Measurements from ENCODE around the gene PLEKHN1.
"Not testable (repeated sequence)": the region's sequence is repeated elsewhere in the genome, so short reads cannot be mapped to it uniquely, and the experiment has no call there.

Gene PLEKHN1

DNA sequence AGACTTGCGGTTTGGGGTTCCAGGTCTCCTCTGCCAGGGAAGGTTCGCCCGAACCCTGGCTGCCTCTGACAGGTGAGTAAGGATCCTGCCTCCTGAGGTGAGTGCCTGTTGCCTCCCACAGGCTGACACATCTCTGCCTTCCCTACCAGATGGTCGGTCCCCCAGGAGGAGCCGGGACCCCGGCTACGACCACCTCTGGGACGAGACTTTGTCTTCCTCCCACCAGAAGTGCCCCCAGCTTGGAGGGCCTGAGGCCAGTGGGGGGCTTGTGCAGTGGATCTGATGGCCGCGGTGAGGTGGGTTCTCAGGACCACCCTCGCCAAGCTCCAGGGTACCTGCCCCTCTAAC is 8.0 kb downstream of the PLEKHN1 start:
- no peak for DNase-seq (ENCODE audit: low read depth, low spot score)

GRCh38 chr1:974687-975328 is 8.5 kb downstream of the PLEKHN1 start:
- DNase-seq (ENCODE audit: low read depth, low spot score), result no peak

- DNase-seq (ENCODE audit: low read depth, low spot score), result no peak
Observed at GRCh38 chr1:975365-975764, 9.1 kb downstream of the PLEKHN1 start.

- no peak for DNase-seq (ENCODE audit: low read depth, low spot score)
Observed at GRCh38 chr1:975896-976683, 9.8 kb downstream of the PLEKHN1 start.

- DNase-seq (ENCODE audit: low read depth, low spot score), result not testable (repeated sequence)
Observed at GRCh38 chr1:976791-977190, 10.5 kb downstream of the PLEKHN1 start.

- no peak for DNase-seq (ENCODE audit: low read depth, low spot score)
Observed at GRCh38 chr1:978069-978834, 12.0 kb downstream of the PLEKHN1 start.

- no peak for DNase-seq (ENCODE audit: low read depth, low spot score)
Observed at GRCh38 chr1:978835-979743, 12.8 kb downstream of the PLEKHN1 start.

GRCh38 chr1:979744-980072 is 13.4 kb downstream of the PLEKHN1 start:
- no peak for DNase-seq (ENCODE audit: low read depth, low spot score)

- no peak for DNase-seq (ENCODE audit: low read depth, low spot score)
Observed at GRCh38 chr1:980137-980571, 13.9 kb downstream of the PLEKHN1 start.

DNA sequence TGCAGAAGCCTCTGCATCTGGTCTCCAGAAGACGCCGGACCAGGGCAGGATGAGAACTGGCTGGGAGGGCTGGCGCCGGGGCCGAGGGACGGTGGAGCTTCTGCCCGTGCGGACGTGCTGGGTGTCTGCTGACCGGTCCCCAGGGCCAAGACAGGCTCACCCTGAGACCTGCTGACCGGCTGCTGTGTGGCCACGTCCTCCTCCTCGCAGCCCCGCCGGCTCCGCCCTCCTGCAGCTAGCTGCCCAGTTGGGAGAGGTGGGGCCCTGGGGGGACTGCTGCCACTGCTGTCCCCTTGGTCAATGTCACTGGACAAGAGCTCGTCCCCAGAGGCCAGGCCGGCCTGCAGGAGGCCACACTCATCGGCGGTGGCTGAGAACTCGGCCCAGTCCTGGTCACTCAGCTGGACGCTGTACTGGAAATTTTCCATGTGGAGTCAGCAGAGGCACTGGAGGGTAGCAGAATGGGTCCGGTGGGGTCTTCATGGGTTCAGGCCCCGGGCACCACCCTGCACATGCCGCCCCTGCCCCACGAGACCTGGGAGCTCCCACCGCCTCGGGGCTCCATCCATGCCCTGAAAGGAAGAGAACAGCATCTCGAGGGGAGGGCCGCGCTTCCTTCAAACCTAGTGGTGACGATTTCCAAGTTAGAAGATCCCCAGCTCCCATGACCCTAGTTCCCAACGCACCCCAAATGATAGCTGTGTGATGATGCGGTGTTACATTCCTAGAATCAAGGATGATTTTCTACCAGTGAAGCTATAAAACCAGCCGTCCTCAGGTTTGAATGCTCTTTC is 14.5 kb downstream of the PLEKHN1 start:
- no peak for DNase-seq (ENCODE audit: low read depth, low spot score)

GRCh38 chr1:981491-981954 is 15.2 kb downstream of the PLEKHN1 start:
- no peak for DNase-seq (ENCODE audit: low read depth, low spot score)

DNA sequence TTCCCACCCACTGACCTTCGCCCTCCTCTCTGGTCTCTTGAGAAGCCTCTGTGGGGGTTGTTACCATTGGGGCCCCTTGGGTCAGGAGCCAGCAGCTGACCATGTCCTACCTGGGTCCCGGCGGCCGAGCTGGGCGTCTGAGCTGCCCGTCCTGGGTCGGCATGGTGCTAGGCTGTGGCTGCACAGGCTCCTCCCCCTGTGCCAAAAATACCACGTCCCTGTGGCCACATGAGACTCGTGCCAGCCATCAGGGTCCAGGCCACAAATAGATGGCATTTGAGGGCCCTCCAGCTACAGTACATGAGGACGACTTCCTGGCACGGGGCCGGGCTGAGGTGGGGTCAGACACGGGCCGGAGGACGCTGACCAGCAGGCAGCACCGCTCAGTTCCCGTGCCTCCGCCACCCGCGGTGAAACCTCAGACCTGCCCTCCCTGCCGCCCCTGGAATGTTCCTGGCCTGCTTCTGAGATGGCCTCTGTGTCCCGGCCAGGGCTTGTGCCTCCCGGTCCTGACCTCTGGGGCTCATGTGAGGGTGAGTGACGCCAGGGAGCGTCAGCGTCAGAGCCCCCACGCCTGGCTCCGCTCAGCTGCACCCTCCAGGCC is 15.8 kb downstream of the PLEKHN1 start, which contains the start of gene PERM1:
Gene PERM1 (minus strand): TSS at position 139 of the 604 bp plus-strand sequence. CDS start 1,064 bp downstream, outside the sequence.
- no peak for DNase-seq (ENCODE audit: low read depth, low spot score)

DNA sequence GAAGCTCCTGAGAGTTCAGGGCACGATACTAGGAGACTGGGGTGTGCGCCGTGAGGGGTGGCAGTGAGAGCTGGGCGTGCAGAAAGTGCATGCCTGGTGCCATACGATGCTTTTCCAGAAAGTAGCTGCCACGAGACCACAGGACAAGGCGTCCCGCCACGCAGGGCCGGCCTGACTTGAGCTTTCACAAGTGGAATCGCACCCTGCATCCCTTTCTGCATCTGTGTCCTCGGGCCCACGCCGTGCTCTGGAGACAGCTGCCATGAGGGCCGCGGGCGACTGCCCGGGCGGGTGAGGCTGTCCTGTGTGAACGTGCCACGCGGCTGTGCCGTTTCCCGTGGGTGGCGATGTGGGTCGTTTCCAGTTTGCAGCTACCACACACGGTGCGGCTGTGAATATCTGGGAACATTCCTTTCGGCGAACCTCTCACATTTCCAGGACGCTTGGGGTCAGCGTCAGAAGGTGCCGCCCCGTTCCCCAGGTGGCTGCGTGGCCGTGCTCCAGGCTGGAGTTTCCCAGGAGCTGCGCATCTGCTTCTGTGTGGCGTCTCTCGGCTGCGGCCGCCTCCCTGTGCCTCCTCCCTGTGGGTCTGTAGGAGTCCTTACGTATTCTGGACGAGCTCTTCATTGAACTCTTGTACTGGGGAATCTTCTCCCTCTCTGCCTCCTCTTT is 16.6 kb downstream of the PLEKHN1 start:
- DNase-seq (ENCODE audit: low read depth, low spot score), result no peak

DNA sequence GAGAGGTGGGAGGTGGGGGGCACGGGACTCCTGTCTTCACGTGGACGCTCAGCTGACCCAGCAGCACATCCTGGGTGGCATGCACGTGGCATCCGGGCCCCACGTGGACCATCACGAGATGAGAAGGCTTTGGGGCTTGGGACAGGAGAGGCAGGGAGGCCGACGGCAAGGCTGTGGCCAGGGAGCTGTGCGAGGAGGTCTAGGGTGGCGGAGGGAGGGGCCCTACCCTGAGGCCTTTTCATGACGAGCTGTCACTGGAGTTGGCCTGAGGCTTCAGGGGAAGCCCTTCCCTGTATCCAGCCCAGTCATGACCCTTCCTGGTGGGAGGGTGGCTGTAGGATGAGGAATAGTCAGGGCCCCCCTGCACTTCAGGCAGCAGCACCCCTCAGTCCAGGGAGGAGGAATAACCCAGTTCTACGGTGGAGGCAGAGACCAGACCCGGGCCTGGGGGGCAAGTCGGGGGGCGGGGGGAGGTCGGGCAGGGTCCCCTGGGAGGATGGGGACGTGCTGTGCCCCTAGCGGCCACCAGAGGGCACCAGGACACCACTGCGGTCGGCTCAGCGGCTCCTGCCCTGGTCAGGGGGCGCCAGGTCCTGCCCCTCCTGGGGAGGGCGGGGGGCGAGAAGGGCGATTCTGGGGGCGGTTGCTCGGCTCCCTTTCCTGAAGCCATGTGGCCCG is 17.7 kb downstream of the PLEKHN1 start:
- no peak for DNase-seq (ENCODE audit: low read depth, low spot score)

DNA sequence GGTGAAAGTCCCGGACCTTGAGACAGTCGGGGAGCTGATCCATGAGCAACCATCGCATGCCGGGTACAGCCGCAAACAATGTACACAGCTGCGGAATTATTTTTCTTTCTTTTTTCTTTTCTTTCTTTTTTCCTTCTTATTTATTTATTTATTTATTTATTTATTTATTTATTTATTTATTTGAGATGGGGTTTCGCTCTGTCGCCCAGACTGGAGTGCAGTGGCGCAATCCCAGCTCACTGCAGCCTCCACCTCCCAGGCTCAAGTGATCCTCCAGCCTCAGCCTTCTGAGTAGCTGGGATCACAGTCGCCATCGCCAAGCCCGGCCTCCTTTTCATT is 18.2 kb downstream of the PLEKHN1 start:
- no peak for DNase-seq (ENCODE audit: low read depth, low spot score)

DNA sequence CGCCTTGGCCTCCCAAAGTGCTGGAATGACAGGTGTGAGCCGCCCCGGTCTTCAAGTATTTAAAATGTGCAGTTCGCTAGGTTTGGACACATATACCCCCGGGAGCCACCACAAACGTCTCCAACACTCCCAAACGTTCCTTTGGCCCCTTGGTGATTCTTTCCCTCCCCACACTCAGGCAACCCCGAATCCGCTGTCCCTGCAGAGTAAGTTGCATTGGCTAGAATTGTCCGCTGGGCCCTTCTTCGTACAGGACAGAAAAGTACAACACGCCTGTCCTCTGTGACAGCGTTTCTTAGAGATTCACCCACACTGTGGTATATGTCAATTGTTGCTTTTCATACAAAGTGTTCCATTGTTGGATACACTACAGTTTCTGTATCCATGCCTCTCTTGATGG is 18.8 kb downstream of the PLEKHN1 start:
- no peak for DNase-seq (ENCODE audit: low read depth, low spot score)

- not testable (repeated sequence) for DNase-seq (ENCODE audit: low read depth, low spot score)
Observed at GRCh38 chr1:988061-988460, 21.8 kb downstream of the PLEKHN1 start.

GRCh38 chr1:991275-991674 is 25.0 kb downstream of the PLEKHN1 start:
- DNase-seq (ENCODE audit: low read depth, low spot score), result not testable (repeated sequence)

GRCh38 chr1:991895-992294 is 25.6 kb downstream of the PLEKHN1 start:
- no peak for DNase-seq (ENCODE audit: low read depth, low spot score)

Data from smooth muscle cell of the brain vasculature (primary cell).